Measurements from ENCODE around the gene CES2.
"Not testable (repeated sequence)": the region's sequence is repeated elsewhere in the genome, so short reads cannot be mapped to it uniquely, and the experiment has no call there.

Gene CES2

GRCh38 chr16:66943426-66944053 lies 8.2 kb downstream of the CES2 start:
- no peak overlapping the region for H3K23ac ChIP-seq (ENCODE audit: low read length)
- no peaks in the 10 kb centered on the region for H3K79me1 ChIP-seq (ENCODE audit: low read length)
- H3K18ac ChIP-seq (ENCODE audit: low read length), result no peak overlapping the region
- H3K27ac ChIP-seq (ENCODE audit: low read depth, low read length), result no peak overlapping the region
- no peak overlapping the region for H2BK15ac ChIP-seq (replicated peaks; ENCODE audit: low read depth)
- H3K56ac ChIP-seq (ENCODE audit: low read length), result no peak overlapping the region
- H2BK120ac ChIP-seq (ENCODE audit: low read depth, low read length), result no peak overlapping the region
- DNase-seq, result no peak
- H3K27me3 ChIP-seq (ENCODE audit: insufficient read depth, low read length, poor library complexity), result peaks cover 3% of the 10 kb centered on the region
- no peak overlapping the region for H3K4me2 ChIP-seq (ENCODE audit: low read length)
- no peak overlapping the region for H2AK5ac ChIP-seq (ENCODE audit: low read length)
- H3K4me1 ChIP-seq (ENCODE audit: control insufficient read depth, low read depth, low read length), result no peaks in the 10 kb centered on the region
- H3K79me2 ChIP-seq (ENCODE audit: control insufficient read depth, insufficient read depth, low read length), result no peaks in the 10 kb centered on the region
- no peak overlapping the region for H3K4me3 ChIP-seq (ENCODE audit: low read length)
- no CpG with 5 or more reads among the region's 15 CpGs for WGBS (ENCODE audit: extremely low coverage, insufficient coverage, low lambda C conversion rate)
- H3K9ac ChIP-seq (ENCODE audit: low read length), result no peak overlapping the region
- no peak overlapping the region for H4K8ac ChIP-seq (ENCODE audit: low read depth, low read length)
- H4K5ac ChIP-seq (ENCODE audit: low read length), result no peak overlapping the region
- H3K36me3 ChIP-seq (ENCODE audit: control insufficient read depth, insufficient read depth, low read length), result peaks cover 2% of the 10 kb centered on the region
- no peak overlapping the region for H3K4ac ChIP-seq (ENCODE audit: low read depth, low read length)
- no peak overlapping the region for H2BK5ac ChIP-seq (ENCODE audit: low read length)

GRCh38 chr16:66944054-66944441 lies 8.7 kb downstream of the CES2 start:
- no peak overlapping the region for H3K4me2 ChIP-seq (ENCODE audit: low read length)
- H2BK15ac ChIP-seq (replicated peaks; ENCODE audit: low read depth), result no peak overlapping the region
- no peak overlapping the region for H3K9ac ChIP-seq (ENCODE audit: low read length)
- no peak for DNase-seq
- H3K23ac ChIP-seq (ENCODE audit: low read length), result no peak overlapping the region
- WGBS (ENCODE audit: extremely low coverage, insufficient coverage, low lambda C conversion rate), result no CpG with 5 or more reads among the region's 5 CpGs
- no peaks in the 10 kb centered on the region for H3K79me2 ChIP-seq (ENCODE audit: control insufficient read depth, insufficient read depth, low read length)
- no peak overlapping the region for H3K56ac ChIP-seq (ENCODE audit: low read length)
- no peak overlapping the region for H2AK5ac ChIP-seq (ENCODE audit: low read length)
- no peak overlapping the region for H4K5ac ChIP-seq (ENCODE audit: low read length)
- no peak overlapping the region for H3K4me3 ChIP-seq (ENCODE audit: low read length)
- H2BK120ac ChIP-seq (ENCODE audit: low read depth, low read length), result no peak overlapping the region
- H3K36me3 ChIP-seq (ENCODE audit: control insufficient read depth, insufficient read depth, low read length), result peaks cover 2% of the 10 kb centered on the region
- H3K4ac ChIP-seq (ENCODE audit: low read depth, low read length), result no peak overlapping the region
- H2BK5ac ChIP-seq (ENCODE audit: low read length), result no peak overlapping the region
- H4K8ac ChIP-seq (ENCODE audit: low read depth, low read length), result no peak overlapping the region
- H3K27me3 ChIP-seq (ENCODE audit: insufficient read depth, low read length, poor library complexity), result peaks cover 6% of the 10 kb centered on the region
- no peaks in the 10 kb centered on the region for H3K79me1 ChIP-seq (ENCODE audit: low read length)
- H3K18ac ChIP-seq (ENCODE audit: low read length), result no peak overlapping the region
- no peaks in the 10 kb centered on the region for H3K4me1 ChIP-seq (ENCODE audit: control insufficient read depth, low read depth, low read length)
- H3K27ac ChIP-seq (ENCODE audit: low read depth, low read length), result no peak overlapping the region

- H4K8ac ChIP-seq (ENCODE audit: low read depth, low read length); H3K79me1 ChIP-seq (ENCODE audit: low read length); H3K18ac ChIP-seq (ENCODE audit: low read length); H3K79me2 ChIP-seq (ENCODE audit: control insufficient read depth, insufficient read depth, low read length); H3K4me1 ChIP-seq (ENCODE audit: control insufficient read depth, low read depth, low read length); DNase-seq; H3K27ac ChIP-seq (ENCODE audit: low read depth, low read length); H3K4me2 ChIP-seq (ENCODE audit: low read length); H2BK15ac ChIP-seq (replicated peaks; ENCODE audit: low read depth); H3K9ac ChIP-seq (ENCODE audit: low read length); H4K5ac ChIP-seq (ENCODE audit: low read length); H3K4ac ChIP-seq (ENCODE audit: low read depth, low read length); H3K56ac ChIP-seq (ENCODE audit: low read length); H3K4me3 ChIP-seq (ENCODE audit: low read length); H2BK5ac ChIP-seq (ENCODE audit: low read length); H3K23ac ChIP-seq (ENCODE audit: low read length); H2AK5ac ChIP-seq (ENCODE audit: low read length); H2BK120ac ChIP-seq (ENCODE audit: low read depth, low read length); H3K36me3 ChIP-seq (ENCODE audit: control insufficient read depth, insufficient read depth, low read length): not testable (repeated sequence)
- peaks cover 11% of the 10 kb centered on the region for H3K27me3 ChIP-seq (ENCODE audit: insufficient read depth, low read length, poor library complexity)
- no CpG with 5 or more reads among the region's 9 CpGs for WGBS (ENCODE audit: extremely low coverage, insufficient coverage, low lambda C conversion rate)
These were observed 9.7 kb downstream of the CES2 start for GRCh38 chr16:66944971-66945370.

- H3K9ac ChIP-seq (ENCODE audit: low read length), result no peak overlapping the region
- H2BK15ac ChIP-seq (replicated peaks; ENCODE audit: low read depth), result no peak overlapping the region
- no peaks in the 10 kb centered on the region for H3K79me2 ChIP-seq (ENCODE audit: control insufficient read depth, insufficient read depth, low read length)
- H3K27ac ChIP-seq (ENCODE audit: low read depth, low read length), result no peak overlapping the region
- no peak for DNase-seq
- no peak overlapping the region for H3K56ac ChIP-seq (ENCODE audit: low read length)
- H2BK5ac ChIP-seq (ENCODE audit: low read length), result no peak overlapping the region
- WGBS (ENCODE audit: extremely low coverage, insufficient coverage, low lambda C conversion rate), result no CpG with 5 or more reads among the region's 4 CpGs
- no peak overlapping the region for H3K18ac ChIP-seq (ENCODE audit: low read length)
- H4K5ac ChIP-seq (ENCODE audit: low read length), result no peak overlapping the region
- no peak overlapping the region for H2AK5ac ChIP-seq (ENCODE audit: low read length)
- H3K36me3 ChIP-seq (ENCODE audit: control insufficient read depth, insufficient read depth, low read length), result peaks cover 2% of the 10 kb centered on the region
- H3K79me1 ChIP-seq (ENCODE audit: low read length), result no peaks in the 10 kb centered on the region
- H2BK120ac ChIP-seq (ENCODE audit: low read depth, low read length), result no peak overlapping the region
- no peak overlapping the region for H4K8ac ChIP-seq (ENCODE audit: low read depth, low read length)
- no peak overlapping the region for H3K4me3 ChIP-seq (ENCODE audit: low read length)
- H3K27me3 ChIP-seq (ENCODE audit: insufficient read depth, low read length, poor library complexity), result peaks cover 11% of the 10 kb centered on the region
- no peak overlapping the region for H3K4ac ChIP-seq (ENCODE audit: low read depth, low read length)
- H3K4me1 ChIP-seq (ENCODE audit: control insufficient read depth, low read depth, low read length), result no peaks in the 10 kb centered on the region
- no peak overlapping the region for H3K23ac ChIP-seq (ENCODE audit: low read length)
- H3K4me2 ChIP-seq (ENCODE audit: low read length), result no peak overlapping the region
These were observed 10.6 kb downstream of the CES2 start for GRCh38 chr16:66945939-66946338.

GRCh38 chr16:66946541-66946940 lies 11.2 kb downstream of the CES2 start:
- Histone ChIP-seq H2BK15ac (replicated peaks; ENCODE audit: low read depth) (no peak overlapping the region), H3K4ac (ENCODE audit: low read depth, low read length) (no peak overlapping the region), H2BK120ac (ENCODE audit: low read depth, low read length) (no peak overlapping the region), H2AK5ac (ENCODE audit: low read length) (no peak overlapping the region), H3K27me3 (ENCODE audit: insufficient read depth, low read length, poor library complexity) (peaks cover 11% of the 10 kb centered on the region), H2BK5ac (ENCODE audit: low read length) (no peak overlapping the region), H3K18ac (ENCODE audit: low read length) (no peak overlapping the region), H4K8ac (ENCODE audit: low read depth, low read length) (no peak overlapping the region), H3K36me3 (ENCODE audit: control insufficient read depth, insufficient read depth, low read length) (peaks cover 2% of the 10 kb centered on the region), H4K5ac (ENCODE audit: low read length) (no peak overlapping the region), H3K4me3 (ENCODE audit: low read length) (no peak overlapping the region), H3K79me2 (ENCODE audit: control insufficient read depth, insufficient read depth, low read length) (no peaks in the 10 kb centered on the region), H3K79me1 (ENCODE audit: low read length) (no peaks in the 10 kb centered on the region), H3K56ac (ENCODE audit: low read length) (no peak overlapping the region), H3K4me1 (ENCODE audit: control insufficient read depth, low read depth, low read length) (no peaks in the 10 kb centered on the region), H3K27ac (ENCODE audit: low read depth, low read length) (no peak overlapping the region), H3K9ac (ENCODE audit: low read length) (no peak overlapping the region), H3K23ac (ENCODE audit: low read length) (no peak overlapping the region), H3K4me2 (ENCODE audit: low read length) (no peak overlapping the region)
- no CpG with 5 or more reads among the region's 7 CpGs for WGBS (ENCODE audit: extremely low coverage, insufficient coverage, low lambda C conversion rate)
- no peak for DNase-seq

- peaks cover 11% of the 10 kb centered on the region for H3K27me3 ChIP-seq (ENCODE audit: insufficient read depth, low read length, poor library complexity)
- no peak overlapping the region for H3K56ac ChIP-seq (ENCODE audit: low read length)
- H3K9ac ChIP-seq (ENCODE audit: low read length), result no peak overlapping the region
- H3K4ac ChIP-seq (ENCODE audit: low read depth, low read length), result no peak overlapping the region
- H2BK120ac ChIP-seq (ENCODE audit: low read depth, low read length), result no peak overlapping the region
- no peak overlapping the region for H4K5ac ChIP-seq (ENCODE audit: low read length)
- no peak for DNase-seq
- H3K18ac ChIP-seq (ENCODE audit: low read length), result no peak overlapping the region
- no peak overlapping the region for H2AK5ac ChIP-seq (ENCODE audit: low read length)
- no peak overlapping the region for H3K4me3 ChIP-seq (ENCODE audit: low read length)
- peaks cover 2% of the 10 kb centered on the region for H3K36me3 ChIP-seq (ENCODE audit: control insufficient read depth, insufficient read depth, low read length)
- H3K4me2 ChIP-seq (ENCODE audit: low read length), result no peak overlapping the region
- no CpG with 5 or more reads among the region's 5 CpGs for WGBS (ENCODE audit: extremely low coverage, insufficient coverage, low lambda C conversion rate)
- H4K8ac ChIP-seq (ENCODE audit: low read depth, low read length), result no peak overlapping the region
- H3K79me2 ChIP-seq (ENCODE audit: control insufficient read depth, insufficient read depth, low read length), result no peaks in the 10 kb centered on the region
- no peak overlapping the region for H2BK5ac ChIP-seq (ENCODE audit: low read length)
- no peaks in the 10 kb centered on the region for H3K4me1 ChIP-seq (ENCODE audit: control insufficient read depth, low read depth, low read length)
- H3K79me1 ChIP-seq (ENCODE audit: low read length), result no peaks in the 10 kb centered on the region
- H2BK15ac ChIP-seq (replicated peaks; ENCODE audit: low read depth), result no peak overlapping the region
- H3K27ac ChIP-seq (ENCODE audit: low read depth, low read length), result no peak overlapping the region
- no peak overlapping the region for H3K23ac ChIP-seq (ENCODE audit: low read length)
These were observed 11.6 kb downstream of the CES2 start for GRCh38 chr16:66946974-66947301.

Data from mesendoderm (in vitro differentiated cells).